ENCODE results near the gene USP40. TPM values are rescaled to one million over a fixed set of nuclear protein-coding genes. Genes with fewer than 3 reads are reported as not detected.

The USP40 gene
- total RNA-seq, 5 donors from 2014 or later (not counting 1 experiment from before 2014, with no cell fraction given), result 17.3 to 24.5 (median 20.4) TPM

GRCh38 chr2:233440314-233440713 lies 126.3 kb downstream of the USP40 start:
- H3K4me1 Mint-ChIP-seq, result peaks cover 23 to 31% (median 30%) of the 10 kb centered on the region in 3 donors
- ATAC-seq (replicated peaks in 1 of 4), result no peak
- H3K27ac Mint-ChIP-seq, result peak overlapping the region; percentile 79 to 84
- H3K36me3 ChIP-seq (ENCODE audit: control insufficient read depth in 2 of 2, extremely low read depth in 1 of 2, insufficient read depth in 1 of 2, low read length in 1 of 2), result peaks cover 35 to 89% of the 10 kb centered on the region in 2 donors
- no peak overlapping the region for H3K4me3 Mint-ChIP-seq
- peaks cover 62% of the 10 kb centered on the region for H3K36me3 Mint-ChIP-seq
- 97% methylated on average over 17 of the region's 17 CpGs for WGBS (ENCODE audit: insufficient coverage)
- H3K27me3 Mint-ChIP-seq, result no peaks in the 10 kb centered on the region
- H3K27me3 ChIP-seq (replicated peaks in 1 of 2; ENCODE audit: control insufficient read depth in 2 of 2, extremely low read depth in 1 of 2, insufficient read depth in 2 of 2, low read length in 1 of 2), result no peaks in the 10 kb centered on the region
- no peaks in the 10 kb centered on the region for H3K9me3 ChIP-seq
- no peaks in the 10 kb centered on the region for H3K9me3 Mint-ChIP-seq
- DNase-seq, result no peak
- ChIA-PET CTCF (interaction anchor here (0.5 to 1.7 kb wide), 4 partner anchors 19 to 36 kb away, joined by 3 to 7 read pairs (median 4); no protein-coding TSS in a partner anchor), POLR2A (no interaction called here)
- no peak overlapping the region for H3K4me3 ChIP-seq (ENCODE audit: control insufficient read depth in 1 of 2, extremely low read depth in 1 of 2, low read length in 1 of 2)
- peaks cover 0 to 17% of the 10 kb centered on the region in 2 experiments for H3K4me1 ChIP-seq (ENCODE audit: control insufficient read depth in 1 of 2, extremely low read depth in 1 of 2, insufficient read depth in 2 of 2, low read length in 2 of 2)
- H3K27ac ChIP-seq (ENCODE audit: low read length), result no peak overlapping the region

- H3K4me3 Mint-ChIP-seq, result no peak overlapping the region
- Histone ChIP-seq H3K9me3 (no peaks in the 10 kb centered on the region), H3K4me1 (ENCODE audit: control insufficient read depth in 1 of 2, extremely low read depth in 1 of 2, insufficient read depth in 2 of 2, low read length in 2 of 2) (peaks cover 0 to 17% of the 10 kb centered on the region in 2 experiments), H3K4me3 (ENCODE audit: control insufficient read depth in 1 of 2, extremely low read depth in 1 of 2, low read length in 1 of 2) (no peak overlapping the region), H3K36me3 (ENCODE audit: control insufficient read depth in 2 of 2, extremely low read depth in 1 of 2, insufficient read depth in 1 of 2, low read length in 1 of 2) (peaks cover 38 to 89% of the 10 kb centered on the region in 2 donors), H3K27me3 (replicated peaks in 1 of 2; ENCODE audit: control insufficient read depth in 2 of 2, extremely low read depth in 1 of 2, insufficient read depth in 2 of 2, low read length in 1 of 2) (no peaks in the 10 kb centered on the region), H3K27ac (ENCODE audit: low read length) (no peak overlapping the region)
- no peak for ATAC-seq (replicated peaks in 1 of 4)
- H3K27me3 Mint-ChIP-seq, result no peaks in the 10 kb centered on the region
- POLR2A ChIA-PET, result no interaction called here
- no peaks in the 10 kb centered on the region for H3K9me3 Mint-ChIP-seq
- CTCF ChIA-PET, result interaction anchor here (1.4 to 1.7 kb wide), 4 partner anchors 32 to 35 kb away, joined by 4 to 7 read pairs (median 6); no protein-coding TSS in a partner anchor
- H3K4me1 Mint-ChIP-seq, result peaks cover 27 to 35% (median 28%) of the 10 kb centered on the region in 3 donors
- WGBS (ENCODE audit: insufficient coverage), result 97% methylated on average over 4 of the region's 9 CpGs
- peak overlapping the region; percentile 58 to 66 for H3K27ac Mint-ChIP-seq
- DNase-seq, result no peak
- H3K36me3 Mint-ChIP-seq, result peaks cover 63% of the 10 kb centered on the region
Observed at GRCh38 chr2:233439191-233439590, 127.4 kb downstream of the USP40 start.

GRCh38 chr2:233438573-233439147 lies 127.9 kb downstream of the USP40 start:
- ChIA-PET CTCF (interaction anchor here (1.4 to 1.5 kb wide), 2 partner anchors 34 kb away, joined by 5 to 6 read pairs; no protein-coding TSS in a partner anchor), POLR2A (no interaction called here)
- Mint-ChIP-seq H3K9me3 (no peaks in the 10 kb centered on the region), H3K27ac (peak overlapping the region; percentile 58 to 66), H3K27me3 (no peaks in the 10 kb centered on the region), H3K36me3 (peaks cover 61% of the 10 kb centered on the region), H3K4me1 (peaks cover 25 to 34% (median 26%) of the 10 kb centered on the region in 3 donors), H3K4me3 (no peak overlapping the region)
- DNase-seq, result no peak
- H3K27ac ChIP-seq (ENCODE audit: low read length), result no peak overlapping the region
- H3K36me3 ChIP-seq (ENCODE audit: control insufficient read depth in 2 of 2, extremely low read depth in 1 of 2, insufficient read depth in 1 of 2, low read length in 1 of 2), result peaks cover 36 to 84% of the 10 kb centered on the region in 2 donors
- H3K4me3 ChIP-seq (ENCODE audit: control insufficient read depth in 1 of 2, extremely low read depth in 1 of 2, low read length in 1 of 2), result no peak overlapping the region
- no peaks in the 10 kb centered on the region for H3K27me3 ChIP-seq (replicated peaks in 1 of 2; ENCODE audit: control insufficient read depth in 2 of 2, extremely low read depth in 1 of 2, insufficient read depth in 2 of 2, low read length in 1 of 2)
- WGBS (ENCODE audit: insufficient coverage), result 97% methylated on average over 6 of the region's 15 CpGs
- H3K4me1 ChIP-seq (ENCODE audit: control insufficient read depth in 1 of 2, extremely low read depth in 1 of 2, insufficient read depth in 2 of 2, low read length in 2 of 2), result peaks cover 0 to 13% of the 10 kb centered on the region in 2 experiments
- H3K9me3 ChIP-seq, result no peaks in the 10 kb centered on the region
- ATAC-seq (replicated peaks in 1 of 4), result no peak

DNA sequence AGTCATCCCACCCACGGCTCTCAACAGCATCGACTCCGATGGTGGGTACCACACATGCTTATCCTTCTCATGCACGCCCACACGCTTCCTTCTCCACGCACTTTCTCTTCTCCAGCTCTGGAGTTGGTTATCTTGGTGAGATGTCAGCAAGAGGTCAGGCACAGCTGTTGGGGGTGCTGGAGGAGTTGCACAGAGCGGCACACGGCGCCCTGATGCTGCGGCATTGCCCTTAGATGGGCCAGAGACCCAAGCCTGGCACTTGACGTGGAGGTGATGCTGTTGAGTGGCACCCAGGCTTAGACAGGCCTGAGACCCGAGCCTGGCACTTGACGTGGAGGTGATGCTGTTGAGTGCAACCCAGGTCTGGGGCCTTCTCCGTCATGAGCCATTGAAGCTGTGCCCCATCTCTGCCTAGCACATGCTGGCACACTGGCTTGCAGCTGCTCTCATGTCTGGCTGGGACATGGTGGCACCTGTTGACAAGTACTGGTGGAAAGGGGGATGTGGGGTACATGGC lies 129.1 kb downstream of the USP40 start:
- no peak overlapping the region for H3K4me3 Mint-ChIP-seq
- H3K36me3 Mint-ChIP-seq, result peaks cover 59% of the 10 kb centered on the region
- peak overlapping the region in 1 of 2 donors; percentile 48 for H3K27ac Mint-ChIP-seq
- Histone ChIP-seq H3K4me3 (ENCODE audit: control insufficient read depth in 1 of 2, extremely low read depth in 1 of 2, low read length in 1 of 2) (no peak overlapping the region), H3K4me1 (ENCODE audit: control insufficient read depth in 1 of 2, extremely low read depth in 1 of 2, insufficient read depth in 2 of 2, low read length in 2 of 2) (peaks cover 0 to 3% of the 10 kb centered on the region in 2 experiments), H3K27me3 (replicated peaks in 1 of 2; ENCODE audit: control insufficient read depth in 2 of 2, extremely low read depth in 1 of 2, insufficient read depth in 2 of 2, low read length in 1 of 2) (no peaks in the 10 kb centered on the region), H3K27ac (ENCODE audit: low read length) (no peak overlapping the region), H3K9me3 (no peaks in the 10 kb centered on the region), H3K36me3 (ENCODE audit: control insufficient read depth in 2 of 2, extremely low read depth in 1 of 2, insufficient read depth in 1 of 2, low read length in 1 of 2) (peaks cover 36 to 77% of the 10 kb centered on the region in 2 donors)
- ChIA-PET CTCF (interaction anchor here (1.4 to 1.5 kb wide), 2 partner anchors 33 kb away, joined by 5 to 6 read pairs; no protein-coding TSS in a partner anchor), POLR2A (no interaction called here)
- H3K9me3 Mint-ChIP-seq, result no peaks in the 10 kb centered on the region
- peaks cover 20 to 33% (median 27%) of the 10 kb centered on the region in 3 donors for H3K4me1 Mint-ChIP-seq
- DNase-seq (no peak), ATAC-seq (replicated peaks in 1 of 4) (no peak)
- 99% methylated on average over 8 of the region's 14 CpGs for WGBS (ENCODE audit: insufficient coverage)
- no peaks in the 10 kb centered on the region for H3K27me3 Mint-ChIP-seq

GRCh38 chr2:233436691-233437438 lies 129.7 kb downstream of the USP40 start:
- peaks cover 36 to 72% of the 10 kb centered on the region in 2 donors for H3K36me3 ChIP-seq (ENCODE audit: control insufficient read depth in 2 of 2, extremely low read depth in 1 of 2, insufficient read depth in 1 of 2, low read length in 1 of 2)
- H3K27ac ChIP-seq (ENCODE audit: low read length), result no peak overlapping the region
- H3K4me3 Mint-ChIP-seq, result no peak overlapping the region
- H3K4me3 ChIP-seq (ENCODE audit: control insufficient read depth in 1 of 2, extremely low read depth in 1 of 2, low read length in 1 of 2), result no peak overlapping the region
- ChIA-PET CTCF (interaction anchor here in 1 of 2 donors (1.9 kb wide), 1 partner anchor 32 kb away, joined by 5 read pairs; no protein-coding TSS in a partner anchor), POLR2A (interaction anchor here in 1 of 2 donors (0.5 kb wide), 1 partner anchor 104 kb away, joined by 7 read pairs; no protein-coding TSS in a partner anchor)
- 95% methylated on average over 8 of the region's 17 CpGs for WGBS (ENCODE audit: insufficient coverage)
- DNase-seq (no peak), ATAC-seq (replicated peaks in 1 of 4) (no peak)
- no peaks in the 10 kb centered on the region for H3K27me3 Mint-ChIP-seq
- peaks cover 0 to 3% of the 10 kb centered on the region in 2 experiments for H3K4me1 ChIP-seq (ENCODE audit: control insufficient read depth in 1 of 2, extremely low read depth in 1 of 2, insufficient read depth in 2 of 2, low read length in 2 of 2)
- no peaks in the 10 kb centered on the region for H3K27me3 ChIP-seq (replicated peaks in 1 of 2; ENCODE audit: control insufficient read depth in 2 of 2, extremely low read depth in 1 of 2, insufficient read depth in 2 of 2, low read length in 1 of 2)
- peaks cover 17 to 29% (median 27%) of the 10 kb centered on the region in 3 donors for H3K4me1 Mint-ChIP-seq
- H3K27ac Mint-ChIP-seq, result peak overlapping the region; percentile 39 to 55
- H3K9me3 Mint-ChIP-seq, result no peaks in the 10 kb centered on the region
- H3K9me3 ChIP-seq, result no peaks in the 10 kb centered on the region
- peaks cover 55% of the 10 kb centered on the region for H3K36me3 Mint-ChIP-seq

GRCh38 chr2:233436191-233436581 lies 130.4 kb downstream of the USP40 start:
- DNase-seq (no peak), ATAC-seq (replicated peaks in 1 of 4) (no peak)
- ChIA-PET CTCF (interaction anchor here (0.5 to 1.9 kb wide), 3 partner anchors 32 to 130 kb away, joined by 3 to 5 read pairs (median 5); no protein-coding TSS in a partner anchor), POLR2A (no interaction called here)
- Histone ChIP-seq H3K9me3 (no peaks in the 10 kb centered on the region), H3K4me1 (ENCODE audit: control insufficient read depth in 1 of 2, extremely low read depth in 1 of 2, insufficient read depth in 2 of 2, low read length in 2 of 2) (no peaks in the 10 kb centered on the region), H3K27me3 (replicated peaks in 1 of 2; ENCODE audit: control insufficient read depth in 2 of 2, extremely low read depth in 1 of 2, insufficient read depth in 2 of 2, low read length in 1 of 2) (no peaks in the 10 kb centered on the region), H3K4me3 (ENCODE audit: control insufficient read depth in 1 of 2, extremely low read depth in 1 of 2, low read length in 1 of 2) (no peak overlapping the region), H3K27ac (ENCODE audit: low read length) (no peak overlapping the region), H3K36me3 (ENCODE audit: control insufficient read depth in 2 of 2, extremely low read depth in 1 of 2, insufficient read depth in 1 of 2, low read length in 1 of 2) (peaks cover 31 to 66% of the 10 kb centered on the region in 2 donors)
- no peaks in the 10 kb centered on the region for H3K9me3 Mint-ChIP-seq
- H3K27me3 Mint-ChIP-seq, result no peaks in the 10 kb centered on the region
- no peak overlapping the region for H3K27ac Mint-ChIP-seq
- H3K36me3 Mint-ChIP-seq, result peaks cover 58% of the 10 kb centered on the region
- peaks cover 20 to 33% (median 31%) of the 10 kb centered on the region in 3 donors for H3K4me1 Mint-ChIP-seq
- WGBS (ENCODE audit: insufficient coverage), result 97% methylated on average over 10 of the region's 15 CpGs
- H3K4me3 Mint-ChIP-seq, result no peak overlapping the region

All from T-cell (primary cell).